PC-3 (cell line): ENCODE results near the gene DHODH. TPM values are rescaled to one million over a fixed set of nuclear protein-coding genes. Genes with fewer than 3 reads are reported as not detected.

ENCODE experiments used
- ATAC-seq: fragments of 200-7000 bp; cut with Tn5 transposase; 2 replicates; pipeline ENCODE4 v1.9.1; 2020; ENCODE audit warnings: mild to moderate bottlenecking, moderate library complexity
- BruUV-seq: library from RNA; stranded (reverse); fragments of 400-500 nt; replicated peaks from 2 replicates; lab custom pipeline; 2021; lab: Mats Ljungman, UMichigan
- CTCF ChIA-PET: fragments of 300-600 bp; sonication (Branson Sonifier 250); formaldehyde crosslinking; loops from one replicate; lab custom pipeline; 2022; ENCODE audit warnings: antibody characterized with exemption; lab: Charles Lee
- POLR2A ChIA-PET: fragments of 300-600 bp; sonication (Branson Sonifier 250); formaldehyde crosslinking; loops from one replicate; lab custom pipeline; 2022; ENCODE audit warnings: antibody characterized with exemption; ENCODE audit not compliant: unreplicated experiment; lab: Charles Lee
- DNase-seq: peaks from one replicate; pipeline ENCODE4 v3.0.0-alpha.2; 2015
- H2AFZ ChIP-seq: fragments of 300-600 bp; sonication (generic); 2 replicates; pipeline ENCODE4 v1.6.0; 2016; ENCODE audit warnings: antibody characterized with exemption, low read length
- H3F3A ChIP-seq: fragments of 300-600 bp; sonication (generic); one replicate; pipeline ENCODE4 v1.6.0; 2017; ENCODE audit warnings: antibody characterized with exemption, low read length, control low read depth, mild to moderate bottlenecking; ENCODE audit not compliant: unreplicated experiment
- H3K27ac ChIP-seq: fragments of 300-600 bp; sonication (generic); 2 replicates; pipeline ENCODE4 v1.5.1; 2016; ENCODE audit warnings: mild to moderate bottlenecking, low read length
- H3K27me3 ChIP-seq: fragments of 300-600 bp; sonication (generic); 2 replicates; pipeline ENCODE4 v1.6.1; 2016; ENCODE audit warnings: low read length, mixed read lengths
- H3K36me3 ChIP-seq: fragments of 300-600 bp; sonication (generic); 2 replicates; pipeline ENCODE4 v1.6.1; 2016; ENCODE audit warnings: low read depth, mixed run types, low read length, mixed read lengths
- H3K4me1 ChIP-seq: fragments of 300-600 bp; sonication (generic); 2 replicates; pipeline ENCODE4 v1.5.1; 2016; ENCODE audit warnings: low read length; ENCODE audit not compliant: insufficient read depth
- H3K4me2 ChIP-seq: fragments of 300-600 bp; sonication (generic); 2 replicates; pipeline ENCODE4 v1.6.0; 2016; ENCODE audit warnings: low read length
- H3K4me3 ChIP-seq: fragments of 300-600 bp; sonication (generic); 2 replicates; pipeline ENCODE4 v1.5.1; 2016; ENCODE audit warnings: mild to moderate bottlenecking, low read length, mixed read lengths
- H3K79me2 ChIP-seq: fragments of 300-600 bp; sonication (generic); 2 replicates; pipeline ENCODE4 v1.6.1; 2017; ENCODE audit warnings: low read length, mixed read lengths
- H3K9ac ChIP-seq: fragments of 300-600 bp; sonication (generic); 2 replicates; pipeline ENCODE4 v1.6.0; 2016; ENCODE audit warnings: mild to moderate bottlenecking, low read length
- H3K9me2 ChIP-seq: fragments of 300-600 bp; sonication (generic); replicated peaks from 2 replicates; pipeline ENCODE4 v1.6.1; 2016; ENCODE audit warnings: mixed run types, low read length, mixed read lengths
- H3K9me3 ChIP-seq: fragments of 300-600 bp; sonication (generic); 2 replicates; pipeline ENCODE4 v1.6.1; 2016; ENCODE audit warnings: low read length, mixed read lengths
- H4K20me1 ChIP-seq: fragments of 300-600 bp; sonication (generic); 2 replicates; pipeline ENCODE4 v1.6.1; 2016; ENCODE audit warnings: low read length, mixed read lengths
- EZH2 ChIP-seq: fragments of 300-600 bp; sonication (generic); IDR thresholded peaks from one replicate; pipeline ENCODE4 v1.6.1; 2017; ENCODE audit warnings: antibody characterized with exemption, mild to moderate bottlenecking, low read length; ENCODE audit not compliant: unreplicated experiment
- EZH2phosphoT487 ChIP-seq: fragments of 300-600 bp; sonication (generic); IDR thresholded peaks from 2 replicates; pipeline ENCODE4 v1.6.1; 2018; ENCODE audit warnings: mild to moderate bottlenecking, antibody characterized with exemption, low read length, borderline replicate concordance
- intact Hi-C: fragments of 100-400 bp; cut with micrococcal nuclease; formaldehyde crosslinking; loops from 2 replicates; pipeline ENCODE4 v1.9.0; 2023
- total RNA-seq: library from RNA; depleted of rRNA; stranded (reverse); fragments of >200 nt; gene quantifications from 2 replicates; pipeline ENCODE4 v1.2.3, GENCODE V29; 2014
- TF ChIP-seq, protein P1 (sequence below): fragments of 300-600 bp; sonication (generic); conservative IDR thresholded peaks from 2 replicates; pipeline ENCODE4 v1.5.1; 2017; ENCODE audit warnings: antibody characterized with exemption, low read depth, mild to moderate bottlenecking, low read length

DHODH gene
- total RNA-seq, 1 experiment from 2014 or later = 11.1 TPM

- no peak for ATAC-seq
- no peaks in the 10 kb centered on the region for H3F3A ChIP-seq
- no peaks in the 10 kb centered on the region for H3K4me1 ChIP-seq
- ChIA-PET POLR2A (no interaction called here), CTCF (no interaction called here)
- intact Hi-C loops = no loop called here
- H3K27me3 ChIP-seq = no peaks in the 10 kb centered on the region
- no peak overlapping the region for H3K9ac ChIP-seq
- H4K20me1 ChIP-seq = no peaks in the 10 kb centered on the region
- no peak for DNase-seq
- H3K4me2 ChIP-seq = no peak overlapping the region
- H3K36me3 ChIP-seq = no peaks in the 10 kb centered on the region
- no peaks in the 10 kb centered on the region for H3K79me2 ChIP-seq
- no peak overlapping the region for H2AFZ ChIP-seq
- TF ChIP-seq EZH2 = no peak
- TF ChIP-seq, protein P1, sequence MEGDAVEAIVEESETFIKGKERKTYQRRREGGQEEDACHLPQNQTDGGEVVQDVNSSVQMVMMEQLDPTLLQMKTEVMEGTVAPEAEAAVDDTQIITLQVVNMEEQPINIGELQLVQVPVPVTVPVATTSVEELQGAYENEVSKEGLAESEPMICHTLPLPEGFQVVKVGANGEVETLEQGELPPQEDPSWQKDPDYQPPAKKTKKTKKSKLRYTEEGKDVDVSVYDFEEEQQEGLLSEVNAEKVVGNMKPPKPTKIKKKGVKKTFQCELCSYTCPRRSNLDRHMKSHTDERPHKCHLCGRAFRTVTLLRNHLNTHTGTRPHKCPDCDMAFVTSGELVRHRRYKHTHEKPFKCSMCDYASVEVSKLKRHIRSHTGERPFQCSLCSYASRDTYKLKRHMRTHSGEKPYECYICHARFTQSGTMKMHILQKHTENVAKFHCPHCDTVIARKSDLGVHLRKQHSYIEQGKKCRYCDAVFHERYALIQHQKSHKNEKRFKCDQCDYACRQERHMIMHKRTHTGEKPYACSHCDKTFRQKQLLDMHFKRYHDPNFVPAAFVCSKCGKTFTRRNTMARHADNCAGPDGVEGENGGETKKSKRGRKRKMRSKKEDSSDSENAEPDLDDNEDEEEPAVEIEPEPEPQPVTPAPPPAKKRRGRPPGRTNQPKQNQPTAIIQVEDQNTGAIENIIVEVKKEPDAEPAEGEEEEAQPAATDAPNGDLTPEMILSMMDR = no peak
- no peak for TF ChIP-seq EZH2phosphoT487
- no TSS peak for BruUV-seq
- H3K9me3 ChIP-seq = no peaks in the 10 kb centered on the region
- no peak overlapping the region for H3K4me3 ChIP-seq
- H3K27ac ChIP-seq = no peak overlapping the region
- H3K9me2 ChIP-seq = no peaks in the 10 kb centered on the region
These were observed 39.2 kb upstream of the DHODH start for GRCh38 chr16:71969353-71969752.

DNA sequence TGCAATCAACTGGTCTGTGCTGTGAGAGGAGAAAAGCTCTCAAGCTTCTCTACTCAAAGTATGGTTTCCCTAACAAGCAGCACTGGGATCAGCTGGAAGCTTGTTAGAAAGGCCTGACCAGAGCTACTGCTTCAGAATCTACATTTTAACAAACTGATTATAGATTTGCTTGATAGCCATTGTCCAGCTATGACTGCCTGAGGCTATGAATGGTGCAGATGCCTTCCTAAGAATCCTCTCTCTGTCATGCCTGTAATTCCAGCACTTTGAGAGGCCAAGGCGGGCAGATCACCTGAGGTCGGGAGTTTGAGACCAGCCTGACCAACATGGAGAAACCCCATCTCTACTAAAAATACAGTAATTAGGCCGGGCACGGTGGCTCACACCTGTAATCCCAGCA is 37.0 kb upstream of the DHODH start:
- no peaks in the 10 kb centered on the region for H3K9me2 ChIP-seq
- no peaks in the 10 kb centered on the region for H3K27me3 ChIP-seq
- ChIA-PET CTCF (no interaction called here), POLR2A (no interaction called here)
- intact Hi-C loops = no loop called here
- no peaks in the 10 kb centered on the region for H3K36me3 ChIP-seq
- no peaks in the 10 kb centered on the region for H3K9me3 ChIP-seq
- no peaks in the 10 kb centered on the region for H4K20me1 ChIP-seq
- H3K27ac ChIP-seq = no peak overlapping the region
- no peak for ATAC-seq
- H3F3A ChIP-seq = no peaks in the 10 kb centered on the region
- H2AFZ ChIP-seq = no peak overlapping the region
- no peak overlapping the region for H3K4me3 ChIP-seq
- H3K79me2 ChIP-seq = no peaks in the 10 kb centered on the region
- BruUV-seq = no TSS peak
- no peaks in the 10 kb centered on the region for H3K4me1 ChIP-seq
- no peak for DNase-seq
- H3K4me2 ChIP-seq = no peak overlapping the region
- H3K9ac ChIP-seq = no peak overlapping the region
- TF ChIP-seq, protein P1 = no peak
- TF ChIP-seq EZH2phosphoT487 = no peak
- no peak for TF ChIP-seq EZH2

- CTCF ChIA-PET = no interaction called here
- no peak for DNase-seq
- POLR2A ChIA-PET = no interaction called here
These were observed 36.2 kb upstream of the DHODH start for GRCh38 chr16:71972356-71972755.

More at GRCh38 chr16:71972356-71972755, 36.2 kb upstream of the DHODH start:
- intact Hi-C loops = no loop called here
- Histone ChIP-seq H3K4me2 (no peak overlapping the region), H2AFZ (no peak overlapping the region), H3K79me2 (no peaks in the 10 kb centered on the region), H3K9me3 (no peaks in the 10 kb centered on the region), H3K4me1 (no peaks in the 10 kb centered on the region), H3K27me3 (no peaks in the 10 kb centered on the region), H3K9ac (no peak overlapping the region), H3K9me2 (no peaks in the 10 kb centered on the region), H3K36me3 (no peaks in the 10 kb centered on the region), H3F3A (no peaks in the 10 kb centered on the region), H3K27ac (no peak overlapping the region), H3K4me3 (no peak overlapping the region), H4K20me1 (no peaks in the 10 kb centered on the region)
- ATAC-seq = no peak
- no TSS peak for BruUV-seq
- TF ChIP-seq EZH2phosphoT487 (no peak), EZH2 (no peak)
- TF ChIP-seq, protein P1 = no peak
